Colonic mucosa (tissue), 4 donors: ENCODE measurements around the gene FNDC3B. TPM values are rescaled to one million over a fixed set of nuclear protein-coding genes. Genes with fewer than 3 reads are reported as not detected.

Experiments
- DNase-seq: peaks from one replicate; pipeline ENCODE4 v3.0.0-alpha.2; 2020
- H3K27ac ChIP-seq: fragments of 200-600 bp; one replicate; pipeline ENCODE4 v1.8.0; 2021
- H3K27me3 ChIP-seq: fragments of 200-600 bp; one replicate; pipeline ENCODE4 v1.8.0; 2021
- H3K36me3 ChIP-seq: fragments of 200-600 bp; one replicate; pipeline ENCODE4 v1.8.0; 2021
- H3K4me1 ChIP-seq: fragments of 200-600 bp; one replicate; pipeline ENCODE4 v1.8.0; 2021; ENCODE audit warnings: mild to moderate bottlenecking
- H3K4me3 ChIP-seq: fragments of 200-600 bp; one replicate; pipeline ENCODE4 v1.8.0; 2021
- H3K9ac ChIP-seq, 2 donors: one replicate each; pipeline ENCODE4 v1.7.0; 2013; ENCODE audit warnings: control low read depth in 2 of 2, low read depth in 2 of 2, low read length in 2 of 2
- H3K9me3 ChIP-seq: fragments of 200-600 bp; one replicate; pipeline ENCODE4 v1.8.0; 2021
- intact Hi-C: fragments of 100-400 bp; cut with DNase I; formaldehyde crosslinking; loops from one replicate; pipeline ENCODE4 v1.14.1; 2022
- total RNA-seq, 2 donors: library from RNA; stranded (reverse); fragmentation: NEBNext Ultra II Directional in 1 of 2; extraction: Animal tissue kit (Norgen Biotek cat#: 25700) in 1 of 2; gene quantifications; one replicate each; pipeline ENCODE4 v1.2.1, GENCODE V29; 2021
- TF ChIP-seq, protein P1 (sequence below): fragments of 200-600 bp; IDR thresholded peaks from one replicate; pipeline ENCODE4 v1.8.0; 2022; ENCODE audit warnings: antibody characterized with exemption, mild to moderate bottlenecking
- donor health status: healthy.
- donor health status: DM: no; HTN: no; CAD: no.
- donor health status: DM: no; HTN: no; CAD: no.

The FNDC3B gene
- total RNA-seq, 2 donors from 2014 or later: 66.7 to 142 TPM

DNA sequence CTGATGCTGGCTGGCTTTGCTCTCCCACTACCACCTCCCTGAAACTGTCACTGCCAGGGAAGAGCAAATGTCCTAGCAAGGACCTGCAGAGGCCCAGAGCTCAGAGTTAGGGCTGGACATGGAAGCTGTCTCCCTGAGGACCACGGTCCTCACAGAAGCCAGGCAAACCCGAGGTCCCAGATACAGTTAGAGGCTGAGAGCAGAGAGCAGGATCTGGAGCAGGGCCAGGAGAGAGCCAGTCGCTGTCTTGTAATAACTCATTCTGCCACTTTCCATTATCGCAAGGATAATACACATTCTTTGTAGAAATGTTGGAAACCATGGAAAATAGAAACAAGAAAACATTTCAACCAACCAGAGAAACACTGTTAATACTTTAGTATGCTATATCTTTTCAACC is 398.8 kb downstream of the FNDC3B start:
- H3K27me3 ChIP-seq: no peaks in the 10 kb centered on the region
- H3K4me3 ChIP-seq: no peak overlapping the region
- TF ChIP-seq, protein P1, sequence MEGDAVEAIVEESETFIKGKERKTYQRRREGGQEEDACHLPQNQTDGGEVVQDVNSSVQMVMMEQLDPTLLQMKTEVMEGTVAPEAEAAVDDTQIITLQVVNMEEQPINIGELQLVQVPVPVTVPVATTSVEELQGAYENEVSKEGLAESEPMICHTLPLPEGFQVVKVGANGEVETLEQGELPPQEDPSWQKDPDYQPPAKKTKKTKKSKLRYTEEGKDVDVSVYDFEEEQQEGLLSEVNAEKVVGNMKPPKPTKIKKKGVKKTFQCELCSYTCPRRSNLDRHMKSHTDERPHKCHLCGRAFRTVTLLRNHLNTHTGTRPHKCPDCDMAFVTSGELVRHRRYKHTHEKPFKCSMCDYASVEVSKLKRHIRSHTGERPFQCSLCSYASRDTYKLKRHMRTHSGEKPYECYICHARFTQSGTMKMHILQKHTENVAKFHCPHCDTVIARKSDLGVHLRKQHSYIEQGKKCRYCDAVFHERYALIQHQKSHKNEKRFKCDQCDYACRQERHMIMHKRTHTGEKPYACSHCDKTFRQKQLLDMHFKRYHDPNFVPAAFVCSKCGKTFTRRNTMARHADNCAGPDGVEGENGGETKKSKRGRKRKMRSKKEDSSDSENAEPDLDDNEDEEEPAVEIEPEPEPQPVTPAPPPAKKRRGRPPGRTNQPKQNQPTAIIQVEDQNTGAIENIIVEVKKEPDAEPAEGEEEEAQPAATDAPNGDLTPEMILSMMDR: no peak
- H3K27ac ChIP-seq: no peak overlapping the region
- H3K9me3 ChIP-seq: no peaks in the 10 kb centered on the region
- no peaks in the 10 kb centered on the region for H3K36me3 ChIP-seq
- intact Hi-C loops: no loop called here
- DNase-seq: no peak
- no peak overlapping the region for H3K9ac ChIP-seq
- no peaks in the 10 kb centered on the region for H3K4me1 ChIP-seq

DNA sequence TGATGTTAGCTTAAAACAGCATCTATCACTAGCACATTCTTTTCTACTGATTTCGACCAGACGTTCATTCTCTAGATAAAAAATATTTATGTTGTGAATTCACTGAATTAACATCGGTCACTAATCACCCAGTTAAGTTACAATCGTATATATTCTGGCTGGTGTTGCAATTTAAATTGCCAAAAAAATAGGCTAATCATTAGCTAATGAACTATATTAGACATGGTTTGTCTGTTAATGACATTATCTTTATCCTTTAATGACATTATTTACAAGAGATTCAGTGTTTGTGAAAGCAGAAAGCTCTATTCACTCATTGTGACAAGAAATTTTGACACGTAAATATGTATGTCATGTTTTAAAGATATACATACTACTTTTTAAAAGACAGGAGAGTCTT is 402.2 kb downstream of the FNDC3B start:
- Histone ChIP-seq H3K9me3 (no peaks in the 10 kb centered on the region), H3K9ac (no peak overlapping the region), H3K36me3 (no peaks in the 10 kb centered on the region), H3K27me3 (peaks cover 6% of the 10 kb centered on the region), H3K4me1 (no peaks in the 10 kb centered on the region), H3K27ac (no peak overlapping the region), H3K4me3 (no peak overlapping the region)
- intact Hi-C loops: no loop called here
- no peak for DNase-seq
- TF ChIP-seq, protein P1: no peak

DNA sequence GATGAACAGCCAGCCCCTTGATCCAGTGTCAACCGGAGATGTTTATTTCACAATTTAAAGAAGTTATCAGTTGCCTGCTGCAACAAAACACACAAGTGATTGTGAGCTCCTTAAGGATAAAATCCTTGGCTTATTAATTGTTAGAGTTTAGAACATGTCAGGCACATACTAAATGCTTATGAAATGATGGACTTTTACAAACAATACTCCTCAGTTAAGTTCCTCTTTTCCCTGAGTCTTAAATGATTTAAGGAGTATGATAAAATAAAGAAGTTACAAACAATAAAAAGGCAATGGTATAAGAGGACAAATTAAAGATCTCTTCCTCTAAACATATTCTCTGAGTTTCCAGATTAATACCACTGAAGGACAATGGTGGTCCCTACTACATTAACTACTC is 403.2 kb downstream of the FNDC3B start:
- peaks cover 15% of the 10 kb centered on the region for H3K27me3 ChIP-seq
- no peak overlapping the region for H3K9ac ChIP-seq
- intact Hi-C loops: no loop called here
- no peak overlapping the region for H3K27ac ChIP-seq
- no peak overlapping the region for H3K4me3 ChIP-seq
- H3K9me3 ChIP-seq: no peaks in the 10 kb centered on the region
- TF ChIP-seq, protein P1: no peak
- H3K36me3 ChIP-seq: no peaks in the 10 kb centered on the region
- H3K4me1 ChIP-seq: no peaks in the 10 kb centered on the region
- DNase-seq: no peak

DNA sequence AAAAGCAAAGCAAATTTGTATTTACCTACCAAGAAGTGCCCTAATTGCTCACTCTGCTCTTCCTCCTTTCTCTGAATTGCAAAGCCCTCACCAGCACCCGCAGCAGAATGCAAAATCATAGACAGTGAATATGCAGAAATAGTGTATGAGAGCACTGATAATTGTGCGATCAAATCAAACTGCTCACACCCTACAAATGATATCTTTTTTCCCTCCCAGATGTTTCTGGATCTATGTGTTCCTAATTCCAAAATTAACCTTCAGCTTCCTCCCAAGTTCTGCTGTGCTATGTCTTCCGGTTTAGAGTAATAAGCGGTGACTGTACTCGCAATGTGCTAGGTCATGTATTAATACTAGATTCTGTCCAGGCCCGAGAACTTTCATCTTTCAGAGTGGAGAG is 405.4 kb downstream of the FNDC3B start:
- no peaks in the 10 kb centered on the region for H3K36me3 ChIP-seq
- TF ChIP-seq, protein P1: no peak
- DNase-seq: no peak
- no peak overlapping the region for H3K9ac ChIP-seq
- H3K4me1 ChIP-seq: no peaks in the 10 kb centered on the region
- H3K4me3 ChIP-seq: no peak overlapping the region
- no peaks in the 10 kb centered on the region for H3K9me3 ChIP-seq
- H3K27ac ChIP-seq: no peak overlapping the region
- peaks cover 37% of the 10 kb centered on the region for H3K27me3 ChIP-seq
- intact Hi-C loops: no loop called here

DNA sequence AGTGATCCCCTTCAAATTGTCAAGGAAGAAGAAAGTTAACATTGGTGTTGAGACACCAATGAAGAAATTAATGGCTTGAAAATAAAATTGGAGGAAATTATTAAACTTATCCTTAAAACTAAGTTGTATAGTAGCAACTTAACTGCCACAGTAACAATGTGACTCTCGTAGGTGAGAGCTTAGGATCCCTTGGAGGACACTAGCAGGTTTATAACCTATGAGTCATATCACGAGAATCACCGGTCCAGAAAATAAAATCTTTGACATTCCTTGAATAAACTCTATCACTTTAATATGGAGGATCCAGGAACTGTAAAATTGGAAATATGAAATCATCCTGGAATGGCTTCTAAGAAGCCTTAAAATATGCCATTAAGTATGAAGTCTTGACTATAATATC is 406.8 kb downstream of the FNDC3B start:
- peaks cover 42% of the 10 kb centered on the region for H3K27me3 ChIP-seq
- H3K9ac ChIP-seq: no peak overlapping the region
- TF ChIP-seq, protein P1: no peak
- H3K27ac ChIP-seq: no peak overlapping the region
- intact Hi-C loops: no loop called here
- no peaks in the 10 kb centered on the region for H3K9me3 ChIP-seq
- no peak for DNase-seq
- H3K4me1 ChIP-seq: no peaks in the 10 kb centered on the region
- H3K36me3 ChIP-seq: no peaks in the 10 kb centered on the region
- H3K4me3 ChIP-seq: no peak overlapping the region
